Measurements from ENCODE around the gene NQO2.
"Not testable (repeated sequence)": the region's sequence is repeated elsewhere in the genome, so short reads cannot be mapped to it uniquely, and the experiment has no call there.

Gene NQO2

DNA sequence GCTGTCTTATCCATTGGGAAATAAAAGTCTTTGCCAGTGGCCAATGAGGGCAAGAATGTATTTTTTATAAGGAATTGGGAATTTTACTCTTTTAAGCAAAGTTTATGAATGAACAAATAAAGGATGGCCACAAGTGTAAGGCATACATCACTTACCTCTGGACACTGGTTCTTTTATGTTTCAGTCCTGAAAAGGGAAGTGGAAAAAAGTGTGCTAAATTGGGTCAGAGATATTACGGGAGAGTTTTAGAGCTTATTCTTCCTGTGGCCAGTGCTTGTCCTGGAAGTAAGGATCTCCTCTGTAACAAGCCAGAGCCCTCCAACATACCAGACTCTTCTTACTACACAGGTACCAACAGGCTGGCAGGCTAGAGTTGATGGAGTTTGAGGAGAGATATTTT lies 46.1 kb downstream of the NQO2 start:
- DNase-seq = no peak

- DNase-seq = no peak
These were observed 46.6 kb downstream of the NQO2 start for GRCh38 chr6:3046295-3046694.

GRCh38 chr6:3048009-3048408 lies 48.3 kb downstream of the NQO2 start:
- DNase-seq = not testable (repeated sequence)

GRCh38 chr6:3052481-3053230 lies 53.0 kb downstream of the NQO2 start:
- DNase-seq = no peak

GRCh38 chr6:3053231-3053508 lies 53.5 kb downstream of the NQO2 start:
- no peak for DNase-seq

DNA sequence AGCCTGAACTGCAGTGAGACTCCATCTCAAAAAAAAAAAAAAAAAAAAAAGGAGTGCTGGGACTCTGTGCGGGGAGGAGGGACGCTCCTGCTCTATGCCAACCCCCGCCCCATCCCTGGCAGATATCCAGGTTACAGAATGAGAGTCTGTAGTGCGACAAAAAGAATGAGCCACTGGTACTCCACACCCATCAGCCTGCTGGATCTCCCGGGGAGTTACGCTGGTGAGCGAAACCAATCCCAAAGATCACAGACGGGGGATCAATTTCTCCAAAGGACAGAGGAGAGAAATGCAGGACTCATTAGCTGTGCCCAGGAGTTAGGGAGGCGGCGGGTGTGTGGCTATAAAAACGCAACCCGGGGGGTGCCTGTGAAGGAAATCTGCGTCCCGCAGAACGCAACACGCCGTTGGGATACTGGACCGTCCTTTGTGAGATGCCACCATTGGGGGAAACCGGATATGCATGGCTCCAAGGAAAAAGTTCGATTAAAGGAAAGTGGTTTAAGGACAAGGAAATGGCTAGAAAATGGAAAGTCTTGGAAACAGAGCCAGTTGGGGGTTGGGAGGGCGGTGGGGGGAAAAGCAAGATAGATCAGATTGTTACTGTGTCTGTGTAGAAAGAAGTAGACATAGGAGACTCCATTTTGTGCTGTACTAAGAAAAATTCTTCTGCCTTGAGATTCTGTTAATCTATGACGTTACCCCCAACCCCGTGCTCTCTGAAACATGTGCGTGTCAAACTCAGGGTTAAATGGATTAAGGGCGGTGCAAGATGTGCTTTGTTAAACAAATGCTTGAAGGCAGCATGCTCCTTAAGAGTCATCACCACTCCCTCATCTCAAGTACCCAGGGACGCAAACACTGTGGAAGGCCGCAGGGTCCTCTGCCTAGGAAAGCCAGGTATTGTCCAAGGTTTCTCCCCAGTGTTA lies 54.8 kb downstream of the NQO2 start:
- not testable (repeated sequence) for DNase-seq

- DNase-seq = not testable (repeated sequence)
These were observed 55.4 kb downstream of the NQO2 start for GRCh38 chr6:3055158-3055499.

DNA sequence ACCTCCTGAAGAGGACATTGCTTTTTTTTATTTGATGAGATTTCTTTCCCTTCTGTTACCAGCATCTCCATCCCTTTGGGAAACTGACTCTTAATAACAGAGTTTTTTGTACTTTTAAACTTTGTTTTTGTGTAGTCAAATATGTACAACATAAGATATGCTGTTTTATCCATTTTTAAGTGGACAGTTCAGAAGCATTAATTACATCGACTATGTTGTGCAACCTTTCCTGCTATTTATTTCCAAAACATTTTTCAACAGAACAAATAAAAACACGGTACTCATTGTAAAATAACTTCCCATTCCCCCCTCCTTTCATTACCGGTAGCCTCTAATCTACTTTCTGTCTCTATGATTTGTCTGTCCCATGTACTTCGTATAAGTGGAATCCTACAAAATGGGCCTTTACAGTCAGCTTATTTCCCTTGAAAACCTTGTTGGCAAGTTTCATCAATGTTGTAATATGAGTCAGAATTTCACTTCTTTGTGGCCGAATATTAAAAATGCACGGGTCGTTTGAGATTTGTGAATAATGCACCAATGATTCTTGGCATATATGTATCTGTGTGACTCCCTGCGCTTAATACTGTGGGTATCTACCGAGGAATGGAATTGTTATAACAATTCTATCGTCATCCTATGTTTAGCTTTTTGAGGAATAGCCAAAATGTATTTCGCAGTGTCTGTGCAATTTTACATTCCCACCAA lies 57.5 kb downstream of the NQO2 start:
- no peak for DNase-seq

- no peak for DNase-seq
These were observed 59.3 kb downstream of the NQO2 start for GRCh38 chr6:3058957-3059356.

DNA sequence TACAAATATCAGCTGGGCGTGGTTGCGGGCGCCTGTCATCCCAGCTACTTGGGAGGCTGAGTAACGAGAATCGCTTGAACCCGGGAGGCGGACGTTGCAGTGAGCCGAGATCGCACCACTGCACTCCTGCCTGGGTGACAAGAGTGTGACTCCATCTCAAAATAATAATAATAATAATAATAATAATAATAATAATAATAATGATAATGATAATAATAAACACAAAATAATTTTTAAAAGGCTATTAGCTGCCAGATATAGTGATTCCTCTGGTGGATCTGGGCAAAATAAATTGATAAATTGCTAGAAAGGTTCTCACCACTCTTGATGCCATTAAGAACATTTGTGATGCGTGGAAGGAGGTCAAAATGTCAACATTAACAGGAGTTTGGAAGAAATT lies 60.4 kb downstream of the NQO2 start:
- not testable (repeated sequence) for DNase-seq

- DNase-seq = no peak
These were observed 61.8 kb downstream of the NQO2 start for GRCh38 chr6:3061501-3061941.

DNA sequence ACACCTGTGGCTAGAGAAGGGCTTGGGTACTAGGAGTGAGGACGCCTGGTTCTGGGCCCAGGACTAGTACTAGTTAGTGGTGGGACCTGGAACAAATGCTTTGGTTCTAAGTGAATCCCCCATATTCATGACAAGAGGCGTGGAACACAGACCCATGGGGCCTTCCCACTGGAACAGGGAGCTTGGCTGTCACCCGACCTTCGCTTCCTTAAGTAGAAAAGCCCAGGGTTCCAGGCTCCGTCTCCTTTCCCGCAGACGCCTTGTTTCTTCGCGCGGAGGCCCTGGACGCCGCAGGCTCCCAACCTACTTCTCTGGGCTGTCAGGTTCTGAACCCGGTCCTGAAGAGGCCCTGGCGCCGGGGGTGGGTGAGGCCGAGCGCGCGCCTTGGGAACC lies 63.6 kb downstream of the NQO2 start:
- not testable (repeated sequence) for DNase-seq

DNA sequence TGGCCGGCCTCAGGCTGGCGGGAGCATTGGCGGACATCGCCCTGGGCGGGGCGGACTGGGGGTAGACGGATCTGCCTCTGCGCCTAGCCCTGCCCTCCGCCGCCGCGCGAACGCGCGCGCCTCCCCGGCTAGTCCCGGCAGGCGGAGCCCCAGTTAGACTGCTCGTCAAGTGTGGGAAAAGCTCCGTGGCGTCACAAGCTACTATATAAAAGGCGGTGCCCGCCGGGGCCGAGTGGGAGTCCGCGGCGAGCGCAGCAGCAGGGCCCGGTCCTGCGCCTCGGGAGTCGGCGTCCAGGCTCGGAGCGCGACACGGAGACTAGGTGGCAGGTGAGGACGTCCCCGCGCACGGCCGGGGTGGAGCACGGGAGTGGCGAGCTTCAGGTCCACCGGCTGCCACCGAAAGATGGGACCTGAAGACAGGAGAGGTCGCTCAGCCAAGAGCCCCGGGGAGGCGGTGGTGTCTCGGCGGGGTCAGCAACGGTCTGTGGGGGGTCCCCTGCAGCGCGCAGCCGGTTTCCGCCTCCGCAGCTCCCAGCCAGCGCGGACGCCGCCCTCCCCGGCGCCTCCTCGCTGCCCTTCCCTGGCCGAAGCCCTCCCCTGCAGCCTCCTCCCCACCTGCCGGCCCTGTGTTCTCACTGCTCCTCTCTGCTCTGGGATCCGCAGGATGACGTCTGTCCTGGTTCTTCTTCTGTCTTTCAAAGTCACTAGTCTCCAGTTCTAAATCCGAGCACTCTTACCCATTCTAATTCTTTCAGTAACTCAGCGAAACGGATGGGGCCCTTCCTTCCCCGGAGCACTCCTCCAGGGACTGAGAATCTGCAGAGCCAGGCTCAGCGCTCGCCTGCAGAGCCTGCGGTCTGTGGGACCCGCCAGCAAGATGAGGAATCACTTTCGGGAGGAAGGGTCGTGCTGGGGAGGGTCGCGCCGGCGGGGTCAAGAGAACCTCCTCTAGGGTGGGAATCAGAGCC lies 64.3 kb downstream of the NQO2 start:
- peak; percentile 94 for DNase-seq

DNA sequence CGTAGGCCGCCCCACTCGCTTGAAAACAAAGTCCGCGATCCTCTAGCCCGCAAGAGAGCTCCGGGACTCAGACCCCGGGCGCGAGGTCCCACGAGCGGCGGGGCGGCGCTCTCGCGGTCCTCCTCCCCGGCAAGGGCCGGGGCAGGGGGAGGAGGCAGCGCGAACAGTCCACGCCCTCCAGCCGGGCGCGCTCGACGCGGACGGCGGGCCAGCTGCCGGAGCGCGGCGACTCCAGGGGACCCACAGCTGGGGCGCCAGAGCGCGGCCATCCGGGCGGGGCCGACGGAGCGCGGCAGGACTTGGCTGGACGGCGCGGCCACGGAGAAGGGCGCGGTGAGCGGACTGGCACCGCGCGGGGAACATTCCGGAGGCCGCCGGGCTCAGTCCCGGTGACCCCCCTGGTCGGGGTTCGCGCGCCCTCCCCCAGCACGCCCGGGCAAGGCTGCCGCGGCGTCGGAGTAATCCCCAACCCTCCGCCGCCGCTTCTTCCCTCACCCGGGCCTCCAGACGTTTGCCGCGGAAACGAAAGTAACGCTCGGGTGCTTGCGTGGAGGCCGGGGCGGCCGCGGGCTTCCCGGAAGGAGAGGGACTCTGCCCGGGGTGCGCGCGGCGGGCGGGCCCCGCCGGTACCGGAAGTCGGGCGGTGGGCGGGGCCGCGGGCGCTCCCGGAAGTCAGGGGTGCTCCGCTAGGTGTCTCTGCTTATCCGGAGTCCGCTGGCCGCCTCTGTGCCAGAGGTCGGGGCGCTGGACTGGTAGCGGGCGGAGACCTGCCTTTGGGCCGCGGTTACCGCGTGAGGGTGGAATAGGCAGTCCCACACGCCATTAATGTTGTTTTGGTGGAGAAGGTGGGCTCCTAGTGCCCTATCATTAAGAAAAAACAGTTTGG lies 68.9 kb downstream of the NQO2 start, which contains the start of gene RIPK1:
RIPK1 (plus strand) TSS at position 166 of the 886 bp plus-strand sequence. CDS start 8,330 bp downstream, outside the sequence.
- DNase-seq = peak; percentile 95
